Omental fat pad (tissue), 4 donors: ENCODE results near the gene KIAA0319L. TPM values are rescaled to one million over a fixed set of nuclear protein-coding genes. Genes with fewer than 3 reads are reported as not detected.

Experiments used
- ATAC-seq: fragments of 150-250 bp; one replicate; pipeline ENCODE4 v1.9.1; 2016; ENCODE audit warnings: mild to moderate bottlenecking, moderate library complexity; ENCODE audit not compliant: low FRiP score
- DNase-seq: peaks from one replicate; pipeline ENCODE4 v3.0.0-alpha.2; 2019; ENCODE audit warnings: low spot score
- total RNA-seq, 4 donors: library from RNA; depleted of rRNA; stranded (reverse); fragments of >200 nt; gene quantifications; one replicate each; pipeline ENCODE4 v1.1.0, GENCODE V29; 2016
- TF ChIP-seq, protein P1 (sequence below), 3 donors: fragments of 450-650 bp; IDR thresholded peaks; one replicate each; pipeline ENCODE4 v1.5.1; 2016 to 2017; ENCODE audit warnings: antibody characterized with exemption in 3 of 3, mild to moderate bottlenecking in 3 of 3, moderate library complexity in 2 of 3

The KIAA0319L gene
- total RNA-seq, 4 donors from 2014 or later: 38.1 to 99.9 (median 44.2) TPM

DNA sequence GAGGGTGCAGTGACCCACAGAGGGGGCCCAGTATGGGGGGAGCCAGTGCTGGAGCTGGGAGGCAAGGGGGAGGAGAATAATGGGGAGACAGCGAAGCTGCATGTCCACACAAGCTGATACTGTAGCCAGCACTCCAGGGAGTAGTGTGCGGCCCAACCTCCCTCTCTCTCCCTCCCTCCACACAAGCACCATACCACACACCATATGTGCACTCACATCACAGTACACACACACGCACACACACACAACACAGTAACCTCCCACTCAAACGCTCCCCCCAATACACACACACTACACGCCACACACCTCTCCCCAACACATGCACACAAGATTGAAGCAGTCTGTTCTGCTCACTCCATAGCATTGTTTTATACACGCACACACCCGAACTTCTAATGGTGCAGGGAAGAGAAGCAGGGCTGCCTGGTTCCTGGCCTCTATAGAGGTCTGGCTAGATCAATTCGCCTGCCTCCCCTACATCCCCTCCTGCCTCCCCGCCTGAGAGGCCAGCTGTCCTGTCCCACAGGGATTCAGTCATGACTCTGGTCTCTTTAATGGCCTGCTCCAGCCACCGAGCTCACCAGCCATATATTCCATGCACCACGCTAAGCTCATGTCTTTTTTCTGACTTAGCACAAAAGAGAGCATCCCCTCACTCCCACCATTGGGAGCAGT lies 4.2 kb upstream of the KIAA0319L start:
- TF ChIP-seq, protein P1, sequence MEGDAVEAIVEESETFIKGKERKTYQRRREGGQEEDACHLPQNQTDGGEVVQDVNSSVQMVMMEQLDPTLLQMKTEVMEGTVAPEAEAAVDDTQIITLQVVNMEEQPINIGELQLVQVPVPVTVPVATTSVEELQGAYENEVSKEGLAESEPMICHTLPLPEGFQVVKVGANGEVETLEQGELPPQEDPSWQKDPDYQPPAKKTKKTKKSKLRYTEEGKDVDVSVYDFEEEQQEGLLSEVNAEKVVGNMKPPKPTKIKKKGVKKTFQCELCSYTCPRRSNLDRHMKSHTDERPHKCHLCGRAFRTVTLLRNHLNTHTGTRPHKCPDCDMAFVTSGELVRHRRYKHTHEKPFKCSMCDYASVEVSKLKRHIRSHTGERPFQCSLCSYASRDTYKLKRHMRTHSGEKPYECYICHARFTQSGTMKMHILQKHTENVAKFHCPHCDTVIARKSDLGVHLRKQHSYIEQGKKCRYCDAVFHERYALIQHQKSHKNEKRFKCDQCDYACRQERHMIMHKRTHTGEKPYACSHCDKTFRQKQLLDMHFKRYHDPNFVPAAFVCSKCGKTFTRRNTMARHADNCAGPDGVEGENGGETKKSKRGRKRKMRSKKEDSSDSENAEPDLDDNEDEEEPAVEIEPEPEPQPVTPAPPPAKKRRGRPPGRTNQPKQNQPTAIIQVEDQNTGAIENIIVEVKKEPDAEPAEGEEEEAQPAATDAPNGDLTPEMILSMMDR (IDR thresholded peaks at IDR 0.05): no peak
- no peak for DNase-seq
- no peak for ATAC-seq

DNA sequence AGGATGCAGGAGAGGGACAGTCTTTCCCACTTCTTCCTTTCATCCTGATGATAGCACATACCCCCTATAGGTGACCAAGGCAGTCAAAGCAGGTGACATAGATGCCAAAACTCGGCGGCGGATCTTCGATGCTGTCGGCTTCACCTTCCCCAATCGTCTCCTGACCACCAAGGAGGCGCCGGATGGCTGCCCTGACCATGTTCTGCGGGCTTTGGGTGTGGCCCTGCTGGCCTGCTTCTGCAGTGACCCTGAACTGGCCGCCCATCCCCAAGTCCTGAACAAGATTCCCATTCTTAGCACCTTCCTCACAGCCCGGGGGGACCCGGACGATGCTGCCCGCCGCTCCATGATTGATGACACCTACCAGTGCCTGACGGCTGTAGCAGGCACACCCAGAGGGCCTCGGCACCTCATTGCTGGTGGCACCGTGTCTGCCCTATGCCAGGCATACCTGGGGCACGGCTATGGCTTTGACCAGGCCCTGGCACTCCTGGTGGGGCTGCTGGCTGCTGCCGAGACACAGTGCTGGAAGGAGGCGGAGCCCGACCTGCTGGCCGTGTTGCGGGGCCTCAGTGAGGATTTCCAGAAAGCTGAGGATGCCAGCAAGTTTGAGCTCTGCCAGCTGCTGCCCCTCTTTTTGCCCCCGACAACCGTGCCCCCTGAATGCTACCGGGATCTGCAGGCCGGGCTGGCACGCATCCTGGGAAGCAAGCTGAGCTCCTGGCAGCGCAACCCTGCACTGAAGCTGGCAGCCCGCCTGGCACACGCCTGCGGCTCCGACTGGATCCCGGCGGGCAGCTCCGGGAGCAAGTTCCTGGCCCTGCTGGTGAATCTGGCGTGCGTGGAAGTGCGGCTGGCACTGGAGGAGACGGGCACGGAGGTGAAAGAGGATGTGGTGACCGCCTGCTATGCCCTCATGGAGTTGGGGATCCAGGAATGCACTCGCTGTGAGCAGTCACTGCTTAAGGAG lies 3.3 kb upstream of the KIAA0319L start:
- TF ChIP-seq, protein P1 (IDR thresholded peaks at IDR 0.05): no peak
- ATAC-seq: no peak
- DNase-seq: no peak

DNA sequence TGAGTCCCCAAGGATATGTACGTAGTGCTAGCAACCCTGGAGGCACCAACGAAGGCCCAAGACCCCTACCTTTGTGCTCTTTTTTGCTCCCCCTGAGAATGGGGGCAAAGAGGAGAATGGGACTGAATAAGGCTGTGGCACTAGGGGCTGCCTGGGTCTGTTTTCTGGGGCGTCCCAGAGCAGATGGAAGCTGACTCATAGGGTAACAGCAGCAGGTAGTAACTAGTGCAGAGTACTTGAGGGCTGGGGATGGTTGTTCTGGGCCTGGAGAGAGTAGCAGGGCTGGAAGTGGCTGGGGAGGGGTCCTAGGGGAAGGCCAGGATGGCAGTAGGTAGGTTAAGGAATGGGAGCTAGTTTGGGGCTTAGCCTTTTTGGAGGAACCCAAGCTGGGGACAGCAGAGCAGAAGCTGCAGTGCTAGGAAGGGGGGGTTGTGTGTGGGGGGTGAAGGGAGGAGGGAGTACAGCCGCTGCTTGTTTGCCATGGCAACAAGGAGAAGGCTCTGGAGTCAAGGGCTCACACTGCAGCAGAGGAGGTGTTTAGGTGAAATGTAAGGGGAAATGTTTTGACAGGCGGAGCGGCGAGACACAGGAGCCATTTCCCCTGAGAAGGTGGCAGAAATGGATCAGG lies 2.2 kb upstream of the KIAA0319L start:
- TF ChIP-seq, protein P1 (IDR thresholded peaks at IDR 0.05): no peak

DNA sequence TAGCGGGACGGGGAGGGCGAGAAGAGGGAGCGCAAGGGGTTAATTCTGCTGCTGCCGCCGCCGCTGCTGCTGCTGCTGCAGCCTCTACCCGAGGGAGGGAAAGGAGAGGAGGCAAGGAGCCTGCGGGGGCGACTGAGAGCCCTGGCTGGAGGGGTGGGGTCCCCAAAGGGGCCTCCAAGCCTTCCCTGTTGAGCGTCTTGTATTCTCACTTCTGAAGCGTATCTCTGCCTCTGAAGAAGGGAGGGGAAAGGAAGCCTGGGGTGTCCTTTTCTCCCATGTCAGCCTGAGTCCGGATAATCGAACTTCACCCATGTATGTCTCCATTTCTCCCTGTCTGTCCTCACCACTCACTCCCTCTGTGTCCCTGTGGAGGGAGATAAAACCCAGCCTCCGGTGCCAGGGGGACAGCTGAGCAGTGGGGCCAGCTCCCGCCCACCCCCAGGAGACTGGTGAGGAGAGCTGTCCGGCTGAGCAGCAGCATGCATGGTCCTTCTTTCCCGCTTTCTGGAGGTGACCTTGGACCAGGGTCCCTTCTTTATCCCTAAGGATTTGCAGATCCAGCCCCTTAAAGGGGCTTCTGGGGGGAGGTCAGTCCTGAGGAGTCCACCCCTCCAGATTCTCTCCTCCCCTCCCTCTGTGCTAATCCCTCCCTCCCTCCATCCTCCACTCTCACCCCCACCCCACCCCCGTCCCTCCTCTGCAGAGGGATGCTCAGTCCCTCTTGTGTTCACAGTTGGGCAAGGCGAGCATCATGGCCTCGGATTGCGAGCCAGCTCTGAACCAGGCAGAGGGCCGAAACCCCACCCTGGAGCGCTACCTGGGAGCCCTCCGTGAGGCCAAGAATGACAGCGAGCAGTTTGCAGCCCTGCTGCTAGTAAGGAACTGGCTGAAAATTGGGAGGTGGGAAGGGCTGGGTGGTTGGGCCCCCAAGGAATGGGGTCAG lies 1.4 kb upstream of the KIAA0319L start:
- TF ChIP-seq, protein P1 (IDR thresholded peaks at IDR 0.05): no peak
- DNase-seq (no peak), ATAC-seq (no peak)

More for the DNA sequence above, 2.2 kb upstream of the KIAA0319L start:
- no peak for DNase-seq
- no peak for ATAC-seq

GRCh38 chr1:35557611-35558373 lies 589 bp upstream of the KIAA0319L start, which contains the start of gene NCDN:
NCDN (plus strand) TSS chr1:35557799; CDS start chr1:35558191, 392 bp downstream.
- TF ChIP-seq, protein P1 (IDR thresholded peaks at IDR 0.05): no peak
- DNase-seq (peak; percentile 80), ATAC-seq (peak; percentile 94)
